ENCODE measurements around the gene NDUFB5.

- TF ChIP-seq CTCF (IDR thresholded peaks at IDR 0.05; ENCODE audit: insufficient read depth, low read length, poor library complexity, severe bottlenecking), result no peak
- TF ChIP-seq EZH2phosphoT487 (conservative IDR thresholded peaks at IDR 0.05; ENCODE audit: low read length), result no peak
Observed at GRCh38 chr3:179622023-179622422, 17.4 kb downstream of the NDUFB5 start.
